ENCODE data around the gene MTERF2.

The MTERF2 gene

DNA sequence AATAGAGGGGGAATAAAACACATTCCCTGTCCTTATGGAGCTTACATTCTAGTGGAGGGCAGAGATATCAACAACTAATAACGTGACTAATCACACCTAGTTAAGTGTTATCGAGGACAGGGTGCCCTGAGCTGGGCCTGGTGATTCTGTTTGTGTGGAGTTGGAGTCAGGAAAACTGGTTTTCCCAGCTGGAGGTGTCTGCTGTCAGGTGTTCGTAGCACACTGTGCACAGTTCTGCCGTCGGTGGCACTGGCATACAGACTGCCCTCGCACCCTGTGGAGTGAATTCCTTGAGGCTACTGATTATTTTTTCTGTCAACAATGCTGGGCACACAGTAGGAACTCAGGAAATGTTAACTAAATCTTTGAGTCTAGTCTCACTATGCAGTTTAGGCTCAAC lies 900 bp upstream of the MTERF2 start:
- no peak overlapping the region for H3K4me3 ChIP-seq (replicated peaks; ENCODE audit: low read depth, low read length)
- TF ChIP-seq, protein P1, sequence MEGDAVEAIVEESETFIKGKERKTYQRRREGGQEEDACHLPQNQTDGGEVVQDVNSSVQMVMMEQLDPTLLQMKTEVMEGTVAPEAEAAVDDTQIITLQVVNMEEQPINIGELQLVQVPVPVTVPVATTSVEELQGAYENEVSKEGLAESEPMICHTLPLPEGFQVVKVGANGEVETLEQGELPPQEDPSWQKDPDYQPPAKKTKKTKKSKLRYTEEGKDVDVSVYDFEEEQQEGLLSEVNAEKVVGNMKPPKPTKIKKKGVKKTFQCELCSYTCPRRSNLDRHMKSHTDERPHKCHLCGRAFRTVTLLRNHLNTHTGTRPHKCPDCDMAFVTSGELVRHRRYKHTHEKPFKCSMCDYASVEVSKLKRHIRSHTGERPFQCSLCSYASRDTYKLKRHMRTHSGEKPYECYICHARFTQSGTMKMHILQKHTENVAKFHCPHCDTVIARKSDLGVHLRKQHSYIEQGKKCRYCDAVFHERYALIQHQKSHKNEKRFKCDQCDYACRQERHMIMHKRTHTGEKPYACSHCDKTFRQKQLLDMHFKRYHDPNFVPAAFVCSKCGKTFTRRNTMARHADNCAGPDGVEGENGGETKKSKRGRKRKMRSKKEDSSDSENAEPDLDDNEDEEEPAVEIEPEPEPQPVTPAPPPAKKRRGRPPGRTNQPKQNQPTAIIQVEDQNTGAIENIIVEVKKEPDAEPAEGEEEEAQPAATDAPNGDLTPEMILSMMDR (IDR thresholded peaks at IDR 0.05; ENCODE audit: low read length, missing control alignments) = no peak
- no peak for DNase-seq (ENCODE audit: low read depth)

DNA sequence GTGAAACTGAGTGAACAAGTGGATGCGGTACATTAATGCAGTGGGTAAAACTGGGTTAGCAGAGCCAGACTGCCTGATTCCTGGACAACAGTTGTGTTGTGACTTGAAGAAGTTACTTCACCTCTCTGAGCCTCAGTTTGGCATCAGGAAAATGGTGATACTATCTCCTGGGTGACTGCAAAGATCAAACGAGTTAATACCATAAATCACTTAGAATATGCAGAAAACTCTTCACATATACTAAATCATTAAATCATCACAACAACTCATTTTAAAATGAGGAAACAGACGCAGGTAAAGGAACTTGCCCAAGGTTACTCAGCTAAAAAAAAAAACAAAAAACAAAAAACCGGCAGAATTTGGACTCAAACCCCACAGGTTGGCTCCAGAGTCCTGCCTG lies 811 bp downstream of the MTERF2 start:
- TF ChIP-seq, protein P1 (IDR thresholded peaks at IDR 0.05; ENCODE audit: low read length, missing control alignments) = no peak
- peak overlapping the region; percentile 76 for H3K4me3 ChIP-seq (replicated peaks; ENCODE audit: low read depth, low read length)
- no peak for DNase-seq (ENCODE audit: low read depth)

DNA sequence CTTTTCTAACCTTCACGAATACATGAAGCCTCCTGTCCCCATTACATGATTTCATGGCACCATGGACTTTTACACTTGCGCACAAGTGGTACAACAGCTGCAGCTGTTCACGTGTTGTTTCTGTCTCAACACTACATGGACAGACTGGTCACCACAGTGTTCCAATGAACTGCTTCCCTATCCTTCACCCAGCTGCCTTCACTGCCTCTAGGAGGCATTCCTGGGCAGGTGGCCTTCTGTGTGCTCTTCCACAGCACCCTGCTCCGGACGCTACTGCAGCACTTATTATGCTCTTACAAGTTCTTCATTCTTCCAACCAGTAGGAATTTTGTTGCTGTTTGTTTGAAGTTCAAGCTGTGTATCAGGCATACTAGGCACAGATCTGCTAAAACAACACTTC lies 1.5 kb downstream of the MTERF2 start:
- TF ChIP-seq, protein P1 (IDR thresholded peaks at IDR 0.05; ENCODE audit: low read length, missing control alignments) = no peak
- H3K4me3 ChIP-seq (replicated peaks; ENCODE audit: low read depth, low read length) = no peak overlapping the region
- DNase-seq (ENCODE audit: low read depth) = no peak

DNA sequence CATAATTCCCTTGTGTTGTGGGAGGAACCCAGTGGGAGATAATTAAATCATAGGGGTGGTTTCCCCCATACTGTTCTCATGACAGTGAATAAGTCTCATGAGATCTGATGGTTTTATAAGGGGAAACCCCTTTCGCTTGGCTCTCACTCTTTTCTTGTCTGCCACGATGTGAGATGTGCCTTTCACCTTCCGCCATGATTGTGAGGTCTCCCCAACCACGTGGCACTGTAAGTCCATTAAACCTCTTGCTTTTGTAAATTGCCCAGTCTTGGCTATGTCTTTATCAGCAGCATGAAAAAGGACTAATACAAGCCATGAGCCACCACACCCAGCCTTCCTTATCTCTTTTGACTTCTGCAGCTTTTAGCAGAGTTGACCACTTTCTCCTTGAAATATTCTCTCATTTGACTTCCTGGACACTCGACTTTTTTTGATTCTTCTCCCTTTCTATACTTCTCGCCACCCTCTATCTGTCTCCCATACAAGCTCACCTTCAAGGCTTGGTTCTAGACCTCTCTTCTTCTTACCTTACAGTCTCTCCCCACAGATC lies 2.3 kb downstream of the MTERF2 start:
- DNase-seq (ENCODE audit: low read depth) = no peak

DNA sequence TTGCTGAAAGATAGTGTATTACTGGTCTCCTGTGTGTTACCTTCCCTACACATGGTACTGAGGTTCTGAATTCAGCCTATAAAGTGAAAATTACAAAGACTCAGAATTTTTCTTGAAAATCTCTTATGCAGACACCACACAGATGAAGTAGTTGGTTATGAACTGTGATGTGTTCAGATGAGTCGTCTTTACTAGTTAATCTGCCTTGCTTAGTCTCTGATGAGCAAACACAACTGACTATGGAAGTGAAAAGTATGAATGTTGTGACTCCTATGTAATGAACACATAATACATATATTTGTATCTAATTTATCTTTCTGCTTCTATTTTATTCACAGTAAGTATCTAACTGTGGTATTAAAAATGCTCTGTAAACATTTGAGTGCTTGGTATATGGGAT lies 4.7 kb downstream of the MTERF2 start:
- TF ChIP-seq, protein P1 (IDR thresholded peaks at IDR 0.05; ENCODE audit: low read length, missing control alignments) = no peak
- no peak for DNase-seq (ENCODE audit: low read depth)

More for the DNA sequence above, 2.3 kb downstream of the MTERF2 start:
- H3K4me3 ChIP-seq (replicated peaks; ENCODE audit: low read depth, low read length) = no peak overlapping the region
- TF ChIP-seq, protein P1 (IDR thresholded peaks at IDR 0.05; ENCODE audit: low read length, missing control alignments) = no peak

DNA sequence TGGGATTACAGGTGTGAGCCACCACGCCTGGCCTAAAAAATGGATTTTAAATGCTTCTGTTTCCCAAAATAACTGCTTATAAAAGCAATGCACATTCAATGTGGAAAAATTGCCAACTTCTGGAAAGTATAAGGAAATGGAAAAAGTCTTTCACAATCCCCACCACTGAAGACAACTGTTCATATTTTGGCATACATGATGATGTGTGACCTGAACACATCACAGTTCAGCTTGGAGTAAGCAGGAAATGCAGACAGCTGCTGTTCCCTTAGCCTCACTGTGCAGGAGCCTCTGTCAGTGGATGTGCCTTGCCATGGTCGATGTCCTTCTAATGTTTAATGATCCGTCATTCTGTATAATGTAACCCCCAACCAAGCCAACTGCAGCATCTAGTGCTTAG lies 5.2 kb downstream of the MTERF2 start:
- TF ChIP-seq, protein P1 (IDR thresholded peaks at IDR 0.05; ENCODE audit: low read length, missing control alignments) = no peak
- H3K4me3 ChIP-seq (replicated peaks; ENCODE audit: low read depth, low read length) = no peak overlapping the region
- DNase-seq (ENCODE audit: low read depth) = peak; percentile 83

More for the DNA sequence above, 4.7 kb downstream of the MTERF2 start:
- H3K4me3 ChIP-seq (replicated peaks; ENCODE audit: low read depth, low read length) = no peak overlapping the region

DNA sequence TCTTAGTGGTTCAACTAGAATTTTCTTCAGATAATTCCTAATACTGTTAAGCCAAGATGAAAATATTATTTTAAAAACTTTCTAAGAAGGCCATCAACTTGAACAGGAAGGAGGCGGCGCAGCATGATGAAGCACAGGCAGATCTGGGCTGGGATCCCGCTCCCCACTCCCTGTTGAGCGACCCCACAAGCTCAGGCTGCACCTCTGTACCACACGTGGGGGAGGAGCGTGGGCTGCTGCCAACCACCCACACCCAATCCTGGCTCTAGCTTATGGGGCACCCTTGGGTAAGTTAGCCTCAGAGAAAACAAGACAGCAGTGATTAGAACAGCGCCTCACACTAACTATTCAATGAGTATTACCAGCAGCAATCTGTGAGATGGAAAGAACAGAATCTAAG lies 6.0 kb downstream of the MTERF2 start:
- TF ChIP-seq, protein P1 (IDR thresholded peaks at IDR 0.05; ENCODE audit: low read length, missing control alignments) = no peak
- DNase-seq (ENCODE audit: low read depth) = no peak
- H3K4me3 ChIP-seq (replicated peaks; ENCODE audit: low read depth, low read length) = no peak overlapping the region

All from fibroblast of pulmonary artery (primary cell).